Transverse colon (tissue), 3 donors: ENCODE measurements around the gene GALNT2.

Source experiments
- POLR2A ChIP-seq: fragments of 450-650 bp; IDR thresholded peaks from one replicate; pipeline ENCODE4 v1.6.1; 2016; ENCODE audit warnings: antibody characterized with exemption, mild to moderate bottlenecking, moderate library complexity
- TF ChIP-seq, protein P1 (sequence below), 5 experiments: fragments of 200-600 bp in 3 of 5; fragments of 450-650 bp in 2 of 5; sonication (generic) in 3 of 5; IDR thresholded peaks; 1 replicate in 2 of 5; 2 replicates in 3 of 5; pipeline ENCODE4 v1.5.1; 2016 to 2017; ENCODE audit warnings: antibody characterized with exemption in 5 of 5, inconsistent platforms in 3 of 5, mild to moderate bottlenecking in 2 of 5, moderate library complexity in 1 of 5

DNA sequence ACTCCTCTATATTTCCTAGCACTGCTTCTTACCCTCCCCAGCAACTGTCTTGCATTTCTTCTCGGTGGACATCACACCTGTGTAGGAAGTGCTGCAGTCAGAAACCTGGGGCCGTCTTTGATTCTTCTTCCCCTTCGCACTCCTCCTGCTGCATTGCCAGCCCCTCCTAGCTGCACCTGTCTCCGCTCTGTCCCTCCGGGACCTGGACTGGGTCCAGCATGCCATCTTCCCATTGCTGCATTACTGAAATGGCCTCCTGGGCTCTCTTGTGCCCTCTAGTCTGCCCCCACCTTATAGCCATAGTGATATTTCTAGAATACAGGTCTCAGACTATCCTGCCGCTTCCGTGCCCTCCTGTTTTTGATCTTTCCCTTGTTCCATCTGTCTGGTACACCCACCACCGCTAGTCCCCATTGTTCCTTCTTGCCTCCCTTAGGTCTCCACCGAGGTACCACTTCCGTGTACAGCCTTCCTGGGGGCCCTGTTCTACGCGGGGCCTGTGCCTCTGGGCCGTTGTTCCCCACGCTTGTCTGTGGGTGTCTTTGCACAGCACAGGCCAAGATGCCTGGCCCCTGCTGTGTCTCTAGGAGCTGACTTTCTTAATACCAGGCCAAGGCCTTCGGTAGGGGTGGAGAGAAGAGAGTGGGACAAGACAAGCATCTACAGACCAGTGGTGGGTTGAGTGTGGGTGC lies 107.6 kb downstream of the GALNT2 start:
- TF ChIP-seq, protein P1, sequence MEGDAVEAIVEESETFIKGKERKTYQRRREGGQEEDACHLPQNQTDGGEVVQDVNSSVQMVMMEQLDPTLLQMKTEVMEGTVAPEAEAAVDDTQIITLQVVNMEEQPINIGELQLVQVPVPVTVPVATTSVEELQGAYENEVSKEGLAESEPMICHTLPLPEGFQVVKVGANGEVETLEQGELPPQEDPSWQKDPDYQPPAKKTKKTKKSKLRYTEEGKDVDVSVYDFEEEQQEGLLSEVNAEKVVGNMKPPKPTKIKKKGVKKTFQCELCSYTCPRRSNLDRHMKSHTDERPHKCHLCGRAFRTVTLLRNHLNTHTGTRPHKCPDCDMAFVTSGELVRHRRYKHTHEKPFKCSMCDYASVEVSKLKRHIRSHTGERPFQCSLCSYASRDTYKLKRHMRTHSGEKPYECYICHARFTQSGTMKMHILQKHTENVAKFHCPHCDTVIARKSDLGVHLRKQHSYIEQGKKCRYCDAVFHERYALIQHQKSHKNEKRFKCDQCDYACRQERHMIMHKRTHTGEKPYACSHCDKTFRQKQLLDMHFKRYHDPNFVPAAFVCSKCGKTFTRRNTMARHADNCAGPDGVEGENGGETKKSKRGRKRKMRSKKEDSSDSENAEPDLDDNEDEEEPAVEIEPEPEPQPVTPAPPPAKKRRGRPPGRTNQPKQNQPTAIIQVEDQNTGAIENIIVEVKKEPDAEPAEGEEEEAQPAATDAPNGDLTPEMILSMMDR (IDR thresholded peaks at IDR 0.05) = no peak
- no peak for TF ChIP-seq POLR2A
